BE2C (cell line): ENCODE data around the gene HFM1.

Experiments used
- DNase-seq: peaks from one replicate; pipeline ENCODE4 v3.0.0-alpha.2; 2020
- H3K27me3 ChIP-seq: fragments of 250-450 bp; sonication (Bioruptor Pico); 2 replicates; pipeline ENCODE4 v1.5.1; 2020; ENCODE audit warnings: mild to moderate bottlenecking
- H3K36me3 ChIP-seq: fragments of 250-450 bp; sonication (Bioruptor Pico); 2 replicates; pipeline ENCODE4 v1.5.1; 2020; ENCODE audit warnings: mild to moderate bottlenecking
- H3K4me1 ChIP-seq: fragments of 250-450 bp; sonication (Bioruptor Pico); 2 replicates; pipeline ENCODE4 v1.5.1; 2020
- H3K4me3 ChIP-seq: 2 replicates; pipeline ENCODE4 v1.5.1; 2011; ENCODE audit warnings: low read depth, low read length
- H3K9me3 ChIP-seq: fragments of 250-450 bp; sonication (Bioruptor Pico); 2 replicates; pipeline ENCODE4 v1.5.1; 2020
- CTCF ChIP-seq: IDR thresholded peaks from 2 replicates; pipeline ENCODE4 v1.5.1; 2012; ENCODE audit warnings: mild to moderate bottlenecking, low read depth, low read length

The HFM1 gene

DNA sequence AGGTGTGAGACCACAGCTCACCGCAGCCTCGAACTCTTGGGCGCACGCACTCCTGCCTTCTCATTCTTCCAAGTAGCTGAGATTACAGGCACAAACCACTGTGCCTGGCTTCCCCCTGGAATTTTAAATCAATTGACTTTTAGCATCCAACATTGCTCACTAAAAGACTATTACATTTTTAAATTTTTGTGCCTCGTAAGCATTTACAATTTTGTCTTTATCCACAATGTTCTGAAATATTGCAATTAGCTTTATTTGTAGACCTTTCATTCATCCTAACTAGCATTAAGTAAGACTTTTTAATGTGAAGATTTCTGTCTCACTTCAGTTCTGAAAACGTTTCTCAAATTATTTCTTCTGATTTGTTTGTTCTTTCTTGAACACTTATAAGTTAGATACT, 122.9 kb downstream of the HFM1 start:
- no peak for DNase-seq
- Histone ChIP-seq H3K27me3 (no peaks in the 10 kb centered on the region), H3K36me3 (no peaks in the 10 kb centered on the region), H3K9me3 (no peaks in the 10 kb centered on the region), H3K4me1 (no peaks in the 10 kb centered on the region), H3K4me3 (no peak overlapping the region)
- no peak for TF ChIP-seq CTCF

DNA sequence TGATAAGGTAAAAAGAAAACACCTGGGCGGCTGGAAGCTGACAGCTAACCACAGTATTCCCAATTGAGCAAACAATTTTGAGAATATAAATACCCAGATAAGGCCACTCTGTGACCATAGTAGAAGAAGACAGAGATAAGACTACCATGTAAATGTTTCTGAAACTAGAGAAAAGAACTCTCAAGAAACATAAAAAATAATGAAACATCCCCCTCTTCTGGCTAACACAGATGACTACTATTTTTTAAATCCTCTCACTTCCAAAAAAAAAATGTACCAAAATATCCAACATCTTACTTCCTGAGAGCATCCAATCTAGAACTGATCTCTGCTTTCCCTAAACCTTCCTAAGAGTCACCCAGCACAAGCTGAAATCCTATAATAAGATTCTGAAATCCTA, 125.9 kb downstream of the HFM1 start:
- DNase-seq: no peak
- H3K36me3 ChIP-seq: no peaks in the 10 kb centered on the region
- no peaks in the 10 kb centered on the region for H3K4me1 ChIP-seq
- H3K4me3 ChIP-seq: no peak overlapping the region
- H3K27me3 ChIP-seq: no peaks in the 10 kb centered on the region
- TF ChIP-seq CTCF: 0 out of 2 replicates have a peak, but pooled peaks have one; percentile 13
- H3K9me3 ChIP-seq: no peaks in the 10 kb centered on the region

DNA sequence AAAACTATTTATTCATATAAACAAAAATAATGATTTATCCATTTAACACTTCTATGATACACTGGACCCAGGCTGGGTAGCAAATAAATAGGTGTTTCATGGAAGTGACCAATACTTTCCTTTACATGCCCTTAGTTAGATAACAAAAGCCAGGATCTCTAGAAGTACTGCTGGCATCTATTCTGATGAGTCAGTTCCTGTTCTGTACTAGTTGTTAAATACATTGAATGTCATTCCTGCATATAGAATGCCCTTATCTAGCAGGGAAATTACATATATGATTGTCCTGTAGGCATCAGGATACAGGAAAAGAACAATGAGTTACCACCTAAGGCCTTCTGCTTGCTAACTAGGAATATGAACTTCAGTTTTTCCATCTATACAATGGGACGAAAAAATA, 130.8 kb downstream of the HFM1 start:
- no peak for TF ChIP-seq CTCF
- Histone ChIP-seq H3K27me3 (no peaks in the 10 kb centered on the region), H3K36me3 (no peaks in the 10 kb centered on the region), H3K9me3 (no peaks in the 10 kb centered on the region), H3K4me3 (no peak overlapping the region), H3K4me1 (no peaks in the 10 kb centered on the region)
- DNase-seq: no peak

GRCh38 chr1:91261655-91262054, 143.0 kb downstream of the HFM1 start:
- no peak overlapping the region for H3K4me3 ChIP-seq
- no peak for DNase-seq
- no peak for TF ChIP-seq CTCF
- H3K4me1 ChIP-seq: no peaks in the 10 kb centered on the region
- no peaks in the 10 kb centered on the region for H3K9me3 ChIP-seq
- H3K27me3 ChIP-seq: no peaks in the 10 kb centered on the region
- H3K36me3 ChIP-seq: no peaks in the 10 kb centered on the region

- no peaks in the 10 kb centered on the region for H3K36me3 ChIP-seq
- H3K27me3 ChIP-seq: no peaks in the 10 kb centered on the region
- H3K4me3 ChIP-seq: no peak overlapping the region
- no peak for DNase-seq
- no peaks in the 10 kb centered on the region for H3K4me1 ChIP-seq
- H3K9me3 ChIP-seq: no peaks in the 10 kb centered on the region
- no peak for TF ChIP-seq CTCF
Observed at GRCh38 chr1:91245435-91245834, 159.2 kb downstream of the HFM1 start.

GRCh38 chr1:91244737-91245136, 159.9 kb downstream of the HFM1 start:
- no peaks in the 10 kb centered on the region for H3K36me3 ChIP-seq
- no peak overlapping the region for H3K4me3 ChIP-seq
- no peaks in the 10 kb centered on the region for H3K27me3 ChIP-seq
- DNase-seq: no peak
- H3K9me3 ChIP-seq: no peaks in the 10 kb centered on the region
- no peak for TF ChIP-seq CTCF
- no peaks in the 10 kb centered on the region for H3K4me1 ChIP-seq
